Neural cell (in vitro differentiated cells): Measurements from ENCODE around the gene CDCA3.

Source experiments
- EP300 ChIP-seq: fragments of 450-650 bp; conservative IDR thresholded peaks from 2 replicates; pipeline ENCODE4 v1.6.1; 2014; ENCODE audit warnings: antibody characterized with exemption, mild to moderate bottlenecking, moderate library complexity; ENCODE audit not compliant: poor library complexity, severe bottlenecking
- TAF1 ChIP-seq: IDR thresholded peaks from 2 replicates; pipeline ENCODE4 v1.6.1; 2012; ENCODE audit warnings: low read depth

GRCh38 chr12:6899427-6899826 lies 48.3 kb upstream of the CDCA3 start:
- TF ChIP-seq TAF1 (no peak), EP300 (no peak)
